GM19238 (cell line): ENCODE results near the gene TMEM184A.
"Not testable (repeated sequence)": the region's sequence is repeated elsewhere in the genome, so short reads cannot be mapped to it uniquely, and the experiment has no call there.

Source experiments
- DNase-seq: peaks from one replicate; pipeline ENCODE4 v3.0.0; 2011; ENCODE audit warnings: low spot score; ENCODE audit not compliant: insufficient read length

Gene TMEM184A

DNA sequence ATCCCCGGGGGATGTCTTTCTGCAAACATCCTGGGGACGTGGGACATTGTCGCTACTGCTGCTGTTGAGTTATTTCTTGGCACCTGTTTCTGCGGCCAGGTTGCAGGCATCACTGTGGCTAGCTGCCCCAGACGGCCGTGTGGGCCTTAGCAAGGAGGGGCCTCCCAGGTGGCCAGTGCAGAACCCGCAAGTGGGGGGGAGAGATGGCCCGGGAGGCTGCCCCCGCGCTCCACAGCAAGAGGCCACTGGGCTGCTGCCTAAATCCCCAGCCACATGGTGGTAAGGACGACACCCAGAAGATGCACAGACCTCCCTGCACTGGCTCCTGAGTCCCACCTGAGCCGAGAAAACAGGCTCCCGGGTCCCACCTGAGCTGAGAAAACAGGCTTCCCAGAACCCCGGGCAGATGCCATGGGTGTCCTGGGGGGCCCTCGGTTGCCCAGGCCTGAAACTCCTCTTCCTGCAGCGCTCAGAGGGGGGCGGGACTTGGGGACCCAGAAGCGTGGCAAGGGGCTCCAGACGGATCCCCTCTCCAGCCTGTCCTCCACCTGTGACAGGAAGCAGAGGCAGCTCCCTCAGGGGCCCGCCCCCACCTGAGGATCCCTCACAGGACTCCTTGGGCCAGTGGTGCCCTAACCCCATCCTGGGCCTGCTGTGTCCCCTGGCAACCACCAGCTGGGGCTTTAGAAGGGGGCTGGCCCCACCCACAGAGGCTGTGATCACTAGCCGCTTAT is 26.5 kb downstream of the TMEM184A start:
- DNase-seq, result no peak

DNA sequence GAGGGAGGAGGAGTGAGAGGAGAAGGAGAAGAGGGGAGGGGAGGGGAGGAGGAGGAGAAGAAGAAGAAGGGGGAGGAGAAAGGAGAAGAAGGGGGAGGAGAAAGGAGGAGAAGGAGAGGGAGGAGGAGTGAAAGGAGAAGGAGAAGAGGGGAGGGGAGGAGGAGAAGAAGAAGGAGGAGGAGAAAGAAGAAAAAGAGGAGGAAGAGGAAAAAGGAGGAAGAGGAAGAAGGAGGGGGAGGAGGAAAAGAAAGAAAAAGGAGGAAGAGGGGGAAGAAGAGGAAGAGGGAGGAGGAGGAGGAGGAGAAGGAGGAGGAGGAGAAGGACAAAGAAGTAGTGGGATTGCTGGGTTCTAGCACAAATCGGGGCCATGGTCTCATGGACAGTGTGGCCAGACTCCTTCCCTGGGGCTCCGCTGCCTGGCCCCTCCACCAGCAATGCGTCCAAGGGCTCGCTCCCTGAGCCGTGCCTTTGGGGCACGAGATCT is 29.7 kb downstream of the TMEM184A start:
- no peak for DNase-seq

DNA sequence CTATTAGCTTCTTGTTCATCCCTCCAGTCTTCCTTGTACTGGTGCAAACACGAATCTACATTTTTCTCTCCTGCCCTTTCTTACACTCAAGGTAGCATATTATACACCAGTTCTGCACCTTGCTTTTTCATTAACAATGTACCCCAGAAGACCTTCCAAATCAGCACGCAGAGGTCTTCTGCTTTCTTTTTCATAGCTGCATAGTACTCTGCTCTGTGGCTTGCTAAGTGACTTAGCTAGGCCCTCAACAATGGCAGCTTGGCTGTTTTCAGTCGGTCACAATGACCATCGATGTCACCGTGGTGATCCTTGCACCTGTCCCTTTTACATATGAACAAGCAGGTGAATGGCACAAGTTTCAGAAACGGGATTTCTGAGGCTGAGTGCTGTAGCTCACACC is 30.6 kb downstream of the TMEM184A start:
- DNase-seq, result no peak

GRCh38 chr7:1523844-1524243 is 32.2 kb downstream of the TMEM184A start:
- no peak for DNase-seq

DNA sequence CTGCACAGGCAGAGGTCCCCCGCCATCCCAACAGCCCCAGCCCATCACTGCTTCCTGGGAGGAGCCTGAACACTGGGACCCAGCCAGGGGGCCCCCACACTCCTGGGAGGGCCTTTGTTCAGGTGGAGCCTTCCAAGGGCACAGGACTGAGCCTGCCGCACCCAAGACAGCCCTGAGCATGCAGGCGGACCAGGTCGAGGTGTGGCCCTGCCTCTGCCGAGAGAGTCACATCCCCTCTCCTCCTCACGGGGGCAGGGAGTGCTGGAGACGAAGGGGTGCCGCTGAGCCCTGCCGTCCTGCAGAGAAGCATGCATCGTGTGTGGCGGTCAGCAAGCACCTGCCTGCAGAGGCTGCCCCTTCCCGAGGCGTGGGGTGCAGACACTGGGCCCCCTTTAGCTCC is 32.8 kb downstream of the TMEM184A start:
- no peak for DNase-seq

- no peak for DNase-seq
These were observed 34.5 kb downstream of the TMEM184A start for GRCh38 chr7:1521456-1521855.

GRCh38 chr7:1520539-1521234 is 35.3 kb downstream of the TMEM184A start:
- no peak for DNase-seq

GRCh38 chr7:1519322-1519922 is 36.6 kb downstream of the TMEM184A start:
- DNase-seq, result not testable (repeated sequence)

GRCh38 chr7:1516586-1517251 is 39.3 kb downstream of the TMEM184A start:
- DNase-seq, result no peak

GRCh38 chr7:1515509-1515967 is 40.5 kb downstream of the TMEM184A start:
- not testable (repeated sequence) for DNase-seq

DNA sequence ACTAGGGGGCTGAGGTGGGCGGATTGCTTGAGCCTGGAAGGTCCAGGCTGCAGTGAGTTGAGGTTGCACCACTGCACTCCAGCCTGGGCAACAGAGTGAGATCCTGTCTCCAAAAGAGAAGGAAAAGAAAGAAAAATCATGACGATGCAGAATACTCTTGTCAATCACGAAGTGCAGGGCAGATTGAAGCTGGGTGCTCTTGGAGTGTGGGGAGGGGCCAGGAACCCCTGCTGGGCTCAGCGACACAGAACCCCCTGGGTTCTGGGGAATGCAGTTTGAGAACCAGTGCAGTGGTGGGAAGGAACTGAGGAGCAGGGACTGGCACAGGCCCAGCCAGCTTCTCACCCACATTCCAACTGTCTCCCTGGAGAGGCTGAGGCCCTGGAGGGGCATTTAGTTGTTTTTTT is 41.0 kb downstream of the TMEM184A start:
- no peak for DNase-seq

GRCh38 chr7:1514407-1514806 is 41.6 kb downstream of the TMEM184A start:
- no peak for DNase-seq

- DNase-seq, result no peak
These were observed 42.3 kb downstream of the TMEM184A start for GRCh38 chr7:1513657-1514095.

DNA sequence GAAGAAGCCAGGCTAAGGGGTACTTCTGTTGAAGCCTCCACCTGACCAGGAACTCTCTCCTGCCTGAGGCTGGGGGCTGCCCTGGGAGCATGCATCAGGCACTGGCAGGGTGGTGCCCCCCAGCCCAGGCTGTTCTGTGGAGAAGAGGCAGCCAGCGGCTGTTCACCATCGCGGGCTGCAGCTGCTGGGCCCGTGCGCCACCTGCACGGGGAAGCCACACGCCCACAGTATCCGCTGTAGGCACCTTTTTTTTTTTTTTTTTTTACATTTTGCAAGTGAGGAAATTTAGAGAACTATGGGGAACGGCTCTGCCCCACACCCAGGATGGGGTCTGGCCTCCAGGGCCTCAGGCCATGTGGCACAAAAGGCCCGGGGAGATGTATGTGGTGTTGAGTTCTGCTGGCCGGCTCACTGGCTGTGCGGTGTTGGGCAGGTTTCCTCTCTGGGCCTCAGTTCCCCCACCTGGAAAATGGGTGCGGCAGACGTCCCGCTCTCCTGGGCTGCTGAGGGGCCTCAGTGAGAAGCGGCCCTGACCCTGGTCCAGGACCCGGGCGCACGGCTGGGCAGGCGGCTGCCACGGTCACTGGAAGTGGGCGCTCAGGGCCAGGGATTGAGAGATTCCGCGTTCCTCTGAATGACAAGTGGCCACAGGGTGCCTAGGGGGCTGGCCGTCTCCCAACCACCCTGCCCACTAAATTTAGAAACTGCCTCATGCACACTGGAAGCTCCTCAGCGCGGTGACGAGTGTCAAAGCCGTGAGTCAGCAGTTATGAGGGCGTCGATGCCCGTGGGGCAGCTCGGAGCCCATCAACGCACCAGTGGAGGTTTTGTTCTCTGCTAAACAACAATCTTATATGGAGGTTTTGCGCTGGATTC is 43.0 kb downstream of the TMEM184A start:
- DNase-seq, result no peak

GRCh38 chr7:1511444-1512422 is 44.3 kb downstream of the TMEM184A start:
- no peak for DNase-seq

DNA sequence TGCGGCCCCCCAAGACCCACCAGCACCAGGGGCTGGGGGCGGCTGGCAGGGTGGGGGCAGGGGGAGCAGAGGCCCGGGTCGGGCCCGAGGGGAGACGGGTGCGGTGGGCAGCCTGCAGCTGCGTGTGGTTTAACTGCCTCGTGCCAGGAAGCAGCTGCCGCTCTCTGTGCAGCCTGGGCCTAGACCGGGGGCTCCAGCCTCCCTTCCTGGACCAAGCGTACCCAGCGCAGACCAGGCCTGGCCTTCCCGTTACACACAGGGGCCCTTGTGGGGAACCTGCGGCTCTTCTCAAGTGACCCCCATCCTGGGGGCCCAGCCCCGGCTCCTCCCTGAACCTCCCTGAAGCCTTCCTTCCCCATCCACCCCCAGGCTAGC is 45.2 kb downstream of the TMEM184A start:
- no peak for DNase-seq

DNA sequence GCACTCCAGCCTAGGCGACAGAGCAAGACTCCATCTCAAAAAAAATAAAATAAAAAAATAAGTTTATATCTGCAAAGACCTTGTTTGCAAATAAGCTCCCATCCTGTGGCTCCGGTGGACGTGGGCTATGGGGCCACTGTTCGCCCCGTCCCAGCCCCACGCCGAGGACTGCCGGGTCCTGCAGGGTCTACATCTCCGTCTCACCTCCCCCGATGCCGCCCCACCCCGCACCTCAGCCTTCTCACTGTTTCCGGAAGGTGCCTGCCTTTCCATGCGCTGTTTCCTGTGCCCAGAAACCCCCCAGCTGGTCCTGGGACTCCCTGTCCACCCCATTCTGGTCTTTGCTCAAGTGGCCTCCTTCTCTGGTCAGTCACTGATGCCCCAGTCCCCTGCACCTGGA is 46.8 kb downstream of the TMEM184A start:
- no peak for DNase-seq

- DNase-seq, result no peak
These were observed 47.7 kb downstream of the TMEM184A start for GRCh38 chr7:1508277-1508758.
